OCI-LY7 (cell line): ENCODE measurements around the gene FAM193A.

Experiments
- EZH2phosphoT487 ChIP-seq: fragments of 200-600 bp; sonication (generic); IDR thresholded peaks from 2 replicates; pipeline ENCODE4 v1.6.1; 2018; ENCODE audit warnings: low read depth, borderline replicate concordance, mild to moderate bottlenecking, mixed run types, antibody characterized with exemption, low read length, moderate library complexity, mixed read lengths
- TF ChIP-seq, protein P1 (sequence below): fragments of 200-600 bp; sonication (generic); conservative IDR thresholded peaks from 2 replicates; pipeline ENCODE4 v1.5.1; 2014; ENCODE audit warnings: mild to moderate bottlenecking, antibody characterized with exemption, low read length, moderate library complexity, mixed read lengths

DNA sequence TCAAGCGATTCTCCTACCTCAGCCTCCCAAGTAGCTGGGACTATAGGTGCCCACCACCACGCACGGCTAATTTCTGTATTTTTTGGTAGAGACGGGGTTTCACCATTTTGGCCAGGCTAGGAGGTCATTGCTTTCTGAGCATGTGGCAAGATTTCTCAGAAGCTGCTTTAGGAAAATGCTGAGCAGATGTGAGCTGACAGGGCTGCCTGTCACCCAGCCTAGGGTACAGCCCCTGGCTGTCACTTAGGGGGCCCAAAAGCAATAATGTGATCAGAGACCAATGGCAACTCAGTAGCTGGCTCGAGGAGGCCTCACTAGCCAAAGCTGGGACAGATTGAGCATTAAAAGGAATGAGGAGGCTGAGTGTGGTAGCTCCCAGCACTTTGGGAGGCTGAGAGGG, 154.9 kb downstream of the FAM193A start:
- TF ChIP-seq, protein P1, sequence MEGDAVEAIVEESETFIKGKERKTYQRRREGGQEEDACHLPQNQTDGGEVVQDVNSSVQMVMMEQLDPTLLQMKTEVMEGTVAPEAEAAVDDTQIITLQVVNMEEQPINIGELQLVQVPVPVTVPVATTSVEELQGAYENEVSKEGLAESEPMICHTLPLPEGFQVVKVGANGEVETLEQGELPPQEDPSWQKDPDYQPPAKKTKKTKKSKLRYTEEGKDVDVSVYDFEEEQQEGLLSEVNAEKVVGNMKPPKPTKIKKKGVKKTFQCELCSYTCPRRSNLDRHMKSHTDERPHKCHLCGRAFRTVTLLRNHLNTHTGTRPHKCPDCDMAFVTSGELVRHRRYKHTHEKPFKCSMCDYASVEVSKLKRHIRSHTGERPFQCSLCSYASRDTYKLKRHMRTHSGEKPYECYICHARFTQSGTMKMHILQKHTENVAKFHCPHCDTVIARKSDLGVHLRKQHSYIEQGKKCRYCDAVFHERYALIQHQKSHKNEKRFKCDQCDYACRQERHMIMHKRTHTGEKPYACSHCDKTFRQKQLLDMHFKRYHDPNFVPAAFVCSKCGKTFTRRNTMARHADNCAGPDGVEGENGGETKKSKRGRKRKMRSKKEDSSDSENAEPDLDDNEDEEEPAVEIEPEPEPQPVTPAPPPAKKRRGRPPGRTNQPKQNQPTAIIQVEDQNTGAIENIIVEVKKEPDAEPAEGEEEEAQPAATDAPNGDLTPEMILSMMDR = no peak
- TF ChIP-seq EZH2phosphoT487 = no peak
